ENCODE measurements around the gene TRIO. TPM values are rescaled to one million over a fixed set of nuclear protein-coding genes. Genes with fewer than 3 reads are reported as not detected.

TRIO gene
- polyA plus RNA-seq, 3 donors = 1.7 to 45.8 (median 2.1) TPM

- peaks cover 4 to 13% of the 10 kb centered on the region in 2 donors for H3K36me3 ChIP-seq (replicated peaks in 1 of 2; ENCODE audit: control insufficient read depth in 1 of 2, insufficient read depth in 2 of 2, low read length in 2 of 2)
- H3K4me3 ChIP-seq (replicated peaks in 1 of 3; ENCODE audit: low read depth in 2 of 3, low read length in 3 of 3) = no peak overlapping the region
- no peak overlapping the region for H3K27ac Mint-ChIP-seq
- peaks cover 39% of the 10 kb centered on the region for H3K79me2 ChIP-seq (ENCODE audit: insufficient read depth, low read length)
- peaks cover 55% of the 10 kb centered on the region for H4K20me1 ChIP-seq (ENCODE audit: insufficient read depth, low read length)
- peaks cover 23% of the 10 kb centered on the region for H3K4me1 Mint-ChIP-seq
- no peaks in the 10 kb centered on the region for H3K27me3 Mint-ChIP-seq (ENCODE audit: low read depth in 3 of 3)
- H3K27me3 ChIP-seq (ENCODE audit: control insufficient read depth in 2 of 2, insufficient read depth in 2 of 2, low read length in 2 of 2) = no peaks in the 10 kb centered on the region
- TF ChIP-seq CTCF (IDR thresholded peaks at IDR 0.05) = no peak
- no peak overlapping the region for H3K4me2 ChIP-seq (replicated peaks; ENCODE audit: extremely low read depth, low read length, poor library complexity, severe bottlenecking)
- peaks cover 14 to 15% of the 10 kb centered on the region in 2 donors for H3K4me1 ChIP-seq (ENCODE audit: control insufficient read depth in 1 of 2, insufficient read depth in 2 of 2, low read length in 2 of 2)
- H3K36me3 Mint-ChIP-seq = peaks cover 5 to 14% of the 10 kb centered on the region in 2 donors
- H3K27ac ChIP-seq (ENCODE audit: low read depth in 1 of 2, low read length in 2 of 2) = no peak overlapping the region
- no peak overlapping the region for H3K9ac ChIP-seq (ENCODE audit: insufficient read depth, low read length, poor library complexity, severe bottlenecking)
- no peak for DNase-seq
- no peak overlapping the region for H3K4me3 Mint-ChIP-seq
- no peaks in the 10 kb centered on the region for H3K9me3 Mint-ChIP-seq
- intact Hi-C loops (cut with micrococcal nuclease) = loop anchor here in 1 of 2 donors (5.0 kb wide), 2 partner anchors 165 to 285 kb away; no protein-coding TSS in a partner anchor
- H2AFZ ChIP-seq (ENCODE audit: insufficient read depth, low read depth, low read length, poor library complexity, severe bottlenecking) = no peak overlapping the region
- H3K9me3 ChIP-seq (replicated peaks in 1 of 2; ENCODE audit: control insufficient read depth in 1 of 2, insufficient read depth in 1 of 2, low read length in 2 of 2) = no peaks in the 10 kb centered on the region
- WGBS (ENCODE audit: insufficient coverage) = no CpG with 5 or more reads among the region's 4 CpGs
Measured at GRCh38 chr5:14272548-14273205, 129.5 kb downstream of the TRIO start.

GRCh38 chr5:14273207-14273767, 130.1 kb downstream of the TRIO start:
- Histone ChIP-seq H4K20me1 (ENCODE audit: insufficient read depth, low read length) (peaks cover 53% of the 10 kb centered on the region), H3K27me3 (ENCODE audit: control insufficient read depth in 2 of 2, insufficient read depth in 2 of 2, low read length in 2 of 2) (no peaks in the 10 kb centered on the region), H3K9me3 (replicated peaks in 1 of 2; ENCODE audit: control insufficient read depth in 1 of 2, insufficient read depth in 1 of 2, low read length in 2 of 2) (no peaks in the 10 kb centered on the region), H3K79me2 (ENCODE audit: insufficient read depth, low read length) (peaks cover 36% of the 10 kb centered on the region), H3K36me3 (replicated peaks in 1 of 2; ENCODE audit: control insufficient read depth in 1 of 2, insufficient read depth in 2 of 2, low read length in 2 of 2) (peaks cover 4 to 13% of the 10 kb centered on the region in 2 donors), H3K27ac (ENCODE audit: low read depth in 1 of 2, low read length in 2 of 2) (no peak overlapping the region), H3K9ac (ENCODE audit: insufficient read depth, low read length, poor library complexity, severe bottlenecking) (no peak overlapping the region), H3K4me3 (replicated peaks in 1 of 3; ENCODE audit: low read depth in 2 of 3, low read length in 3 of 3) (no peak overlapping the region), H2AFZ (ENCODE audit: insufficient read depth, low read depth, low read length, poor library complexity, severe bottlenecking) (no peak overlapping the region), H3K4me1 (ENCODE audit: control insufficient read depth in 1 of 2, insufficient read depth in 2 of 2, low read length in 2 of 2) (peaks cover 8 to 9% of the 10 kb centered on the region in 2 donors), H3K4me2 (replicated peaks; ENCODE audit: extremely low read depth, low read length, poor library complexity, severe bottlenecking) (no peak overlapping the region)
- intact Hi-C loops (cut with micrococcal nuclease) = loop anchor here in 1 of 2 donors (5.0 kb wide), 2 partner anchors 166 to 286 kb away; no protein-coding TSS in a partner anchor
- no peak for TF ChIP-seq CTCF (IDR thresholded peaks at IDR 0.05)
- H3K9me3 Mint-ChIP-seq = no peaks in the 10 kb centered on the region
- H3K36me3 Mint-ChIP-seq = peaks cover 5 to 14% of the 10 kb centered on the region in 2 donors
- H3K27me3 Mint-ChIP-seq (ENCODE audit: low read depth in 3 of 3) = no peaks in the 10 kb centered on the region
- no peak overlapping the region for H3K4me3 Mint-ChIP-seq
- peaks cover 17% of the 10 kb centered on the region for H3K4me1 Mint-ChIP-seq
- no CpG with 5 or more reads among the region's 7 CpGs for WGBS (ENCODE audit: insufficient coverage)
- DNase-seq = no peak
- no peak overlapping the region for H3K27ac Mint-ChIP-seq

Measured in CD14-positive monocyte (primary cell).